Cardiac septum (tissue), 1 donor: Measurements from ENCODE around the gene ZFYVE19. TPM values are rescaled to one million over a fixed set of nuclear protein-coding genes. Genes with fewer than 3 reads are reported as not detected.
"Not testable (repeated sequence)": the region's sequence is repeated elsewhere in the genome, so short reads cannot be mapped to it uniquely, and the experiment has no call there.

ENCODE experiments used
- DNase-seq: peaks from one replicate; pipeline ENCODE4 v3.0.0-alpha.2; 2020; ENCODE audit warnings: low spot score
- intact Hi-C: fragments of 100-400 bp; cut with DNase I; formaldehyde crosslinking; loops from one replicate; pipeline ENCODE4 v1.14.0; 2022
- total RNA-seq: library from RNA; stranded (reverse); fragmentation: NEBNext Ultra II Directional; extraction: Animal tissue kit (Norgen Biotek cat#: 25700); gene quantifications from one replicate; pipeline ENCODE4 v1.2.1, GENCODE V29; 2021
- donor health status: DM: no; HTN: no; CAD: no.

The ZFYVE19 gene
- total RNA-seq, 1 donor from 2014 or later = 11.0 TPM

- no peak for DNase-seq
- intact Hi-C loops = no loop called here
These were observed 36.5 kb downstream of the ZFYVE19 start for GRCh38 chr15:40843261-40843884.

GRCh38 chr15:40843885-40844695 lies 37.2 kb downstream of the ZFYVE19 start, which contains the start of gene SPINT1:
TSS of gene SPINT1 (plus strand) at chr15:40844048. CDS start at chr15:40844555, 507 bp downstream.
- intact Hi-C loops = no loop called here
- peak; percentile 78 for DNase-seq

- intact Hi-C loops = no loop called here
- no peak for DNase-seq
These were observed 37.8 kb downstream of the ZFYVE19 start for GRCh38 chr15:40844696-40845030.

GRCh38 chr15:40845036-40845435 lies 38.1 kb downstream of the ZFYVE19 start:
- DNase-seq = no peak

GRCh38 chr15:40845511-40846284 lies 38.8 kb downstream of the ZFYVE19 start:
- no peak for DNase-seq
- intact Hi-C loops = no loop called here

More at GRCh38 chr15:40845036-40845435, 38.1 kb downstream of the ZFYVE19 start:
- intact Hi-C loops = no loop called here

GRCh38 chr15:40846841-40847222 lies 39.9 kb downstream of the ZFYVE19 start:
- no peak for DNase-seq
- intact Hi-C loops = no loop called here

- peak; percentile 84 for DNase-seq
- intact Hi-C loops = no loop called here
These were observed 40.5 kb downstream of the ZFYVE19 start for GRCh38 chr15:40847223-40847961.

- intact Hi-C loops = loop anchor here (10.0 kb wide), 1 partner anchor 334 kb away; no protein-coding TSS in a partner anchor
- DNase-seq = no peak
These were observed 43.8 kb downstream of the ZFYVE19 start for GRCh38 chr15:40850576-40851112.

GRCh38 chr15:40852529-40852928 lies 45.6 kb downstream of the ZFYVE19 start:
- intact Hi-C loops = loop anchor here (10.0 kb wide), 1 partner anchor 332 kb away; no protein-coding TSS in a partner anchor
- DNase-seq = no peak

GRCh38 chr15:40853241-40853890 lies 46.5 kb downstream of the ZFYVE19 start:
- no peak for DNase-seq
- intact Hi-C loops = loop anchor here (10.0 kb wide), 1 partner anchor 331 kb away; no protein-coding TSS in a partner anchor

- DNase-seq = no peak
- intact Hi-C loops = loop anchor here (10.0 kb wide), 1 partner anchor 331 kb away; no protein-coding TSS in a partner anchor
These were observed 47.3 kb downstream of the ZFYVE19 start for GRCh38 chr15:40854161-40854560.

- intact Hi-C loops = loop anchor here (10.0 kb wide), 1 partner anchor 329 kb away; no protein-coding TSS in a partner anchor
- DNase-seq = no peak
These were observed 48.9 kb downstream of the ZFYVE19 start for GRCh38 chr15:40855706-40856234.

GRCh38 chr15:40856746-40857145 lies 49.9 kb downstream of the ZFYVE19 start:
- DNase-seq = no peak
- intact Hi-C loops = loop anchor here (10.0 kb wide), 1 partner anchor 328 kb away; no protein-coding TSS in a partner anchor

GRCh38 chr15:40857601-40858341 lies 50.9 kb downstream of the ZFYVE19 start:
- DNase-seq = peak; percentile 90
- intact Hi-C loops = loop anchor here (1.0 to 10.0 kb wide), 2 partner anchors 34 to 327 kb away; no protein-coding TSS in a partner anchor

- DNase-seq = no peak
- intact Hi-C loops = loop anchor here (1.0 to 10.0 kb wide), 2 partner anchors 33 to 326 kb away; no protein-coding TSS in a partner anchor
These were observed 51.8 kb downstream of the ZFYVE19 start for GRCh38 chr15:40858706-40859105.

- intact Hi-C loops = loop anchor here (10.0 kb wide), 1 partner anchor 325 kb away; no protein-coding TSS in a partner anchor
- no peak for DNase-seq
These were observed 52.4 kb downstream of the ZFYVE19 start for GRCh38 chr15:40859206-40859851.

- intact Hi-C loops, DNase-seq: not testable (repeated sequence)
These were observed 54.3 kb downstream of the ZFYVE19 start for GRCh38 chr15:40861147-40861546.
